Esophagus squamous epithelium (tissue), 4 donors: ENCODE data around the gene UBL5.

ENCODE experiments used
- CTCF ChIP-seq, 6 experiments: fragments of 450-650 bp in 4 of 6; fragments of 200-600 bp in 2 of 6; sonication (generic) in 2 of 6; IDR thresholded peaks; one replicate each; pipeline ENCODE4 v1.5.1; 2016 to 2019; ENCODE audit warnings: antibody characterized with exemption in 6 of 6, mild to moderate bottlenecking in 4 of 6, moderate library complexity in 4 of 6
- POLR2A ChIP-seq, 4 donors: fragments of 450-650 bp; IDR thresholded peaks; one replicate each; pipeline ENCODE4 v1.6.1; 2017; ENCODE audit warnings: antibody characterized with exemption in 4 of 4, mild to moderate bottlenecking in 4 of 4, moderate library complexity in 3 of 4

GRCh38 chr19:9796113-9796773 lies 31.5 kb upstream of the UBL5 start:
- no peak for TF ChIP-seq POLR2A (IDR thresholded peaks at IDR 0.05)
- TF ChIP-seq CTCF (IDR thresholded peaks at IDR 0.05), result peak; percentile 67 to 87 (median 82)
